Measurements from ENCODE around the gene HAND1. TPM values are rescaled to one million over a fixed set of nuclear protein-coding genes. Genes with fewer than 3 reads are reported as not detected.

Gene HAND1
- total RNA-seq, 2 experiments from 2014 or later: not detected

DNA sequence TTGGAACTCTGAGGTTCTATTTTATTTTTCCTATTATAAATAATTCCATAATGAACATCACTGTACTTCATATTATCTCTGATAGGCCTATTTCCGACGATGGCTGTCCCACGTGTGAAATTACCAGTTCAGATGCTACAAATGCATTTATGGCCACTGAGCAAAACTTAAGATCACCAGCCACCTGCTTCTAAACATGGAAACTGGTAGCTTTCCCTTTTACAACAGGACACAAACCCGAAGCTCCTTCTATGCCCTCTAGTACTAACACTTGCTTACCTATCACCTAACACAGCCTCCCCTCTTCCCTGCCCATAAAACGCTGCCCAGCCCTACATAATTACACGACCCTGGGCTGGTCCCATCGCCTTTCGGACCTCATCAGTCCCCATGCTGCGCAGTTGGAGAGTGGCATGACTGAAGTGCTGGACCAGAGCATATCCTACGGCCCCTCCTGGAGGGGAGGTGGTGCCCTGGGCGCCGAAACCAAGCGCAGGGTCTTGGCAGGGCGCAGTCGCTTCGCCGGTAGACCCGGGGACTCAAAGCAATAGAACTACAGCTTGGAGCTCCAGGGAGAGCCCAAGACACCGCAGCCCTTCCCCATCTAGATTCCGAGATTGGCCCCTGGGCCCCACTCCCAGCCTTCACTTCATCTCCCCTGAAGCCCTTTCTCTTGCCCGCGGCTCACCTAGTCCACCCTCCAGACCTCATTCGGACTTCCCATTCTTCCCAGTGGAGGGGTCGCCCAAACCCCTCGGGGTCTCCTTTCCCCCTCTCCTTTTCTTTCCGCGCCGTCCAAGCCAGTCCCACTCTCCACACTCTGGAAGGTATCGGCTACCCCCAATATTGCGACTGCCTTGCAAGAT lies 33.2 kb downstream of the HAND1 start:
- peak; percentile 29 for DNase-seq
- ChIA-PET CTCF (interaction anchor here (1.3 kb wide), 1 partner anchor 372 kb away, joined by 5 read pairs; no protein-coding TSS in a partner anchor), POLR2A (no interaction called here)
- Mint-ChIP-seq H3K4me3 (peak overlapping the region; percentile 99), H3K36me3 (peaks cover 27% of the 10 kb centered on the region), H3K9me3 (no peaks in the 10 kb centered on the region), H3K27me3 (no peaks in the 10 kb centered on the region), H3K4me1 (ENCODE audit: low read depth) (peaks cover 38% of the 10 kb centered on the region), H3K27ac (peak overlapping the region; percentile 94)
- intact Hi-C loops (cut with micrococcal nuclease): loop anchor here (1.0 to 5.0 kb wide), 3 partner anchors 313 to 414 kb away; partner anchors contain the start of genes CNOT8, FAM114A2, LARP1 and MFAP3

DNA sequence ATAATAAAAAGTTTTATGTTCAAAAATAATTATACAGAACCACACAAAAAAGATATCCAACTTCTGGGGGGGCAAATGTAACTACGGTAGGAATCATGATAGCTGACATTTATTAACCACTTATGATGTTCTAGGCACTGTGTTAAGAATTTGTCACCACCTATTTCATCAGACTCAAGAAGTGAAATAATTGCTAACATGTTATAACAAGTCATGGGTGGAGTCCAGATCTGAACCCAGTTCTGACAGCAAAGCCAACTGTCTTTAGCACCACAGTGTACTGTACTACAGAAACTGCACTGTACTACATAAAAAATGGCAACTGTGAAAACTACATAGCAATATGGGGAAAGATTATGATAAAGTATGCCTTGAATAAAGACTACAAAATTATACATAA lies 35.2 kb downstream of the HAND1 start:
- no peak overlapping the region for H3K27ac Mint-ChIP-seq
- intact Hi-C loops (cut with micrococcal nuclease): no loop called here
- H3K4me3 Mint-ChIP-seq: no peak overlapping the region
- no peaks in the 10 kb centered on the region for H3K9me3 Mint-ChIP-seq
- POLR2A ChIA-PET: no interaction called here
- peaks cover 21% of the 10 kb centered on the region for H3K4me1 Mint-ChIP-seq (ENCODE audit: low read depth)
- DNase-seq: no peak
- H3K36me3 Mint-ChIP-seq: peaks cover 44% of the 10 kb centered on the region
- H3K27me3 Mint-ChIP-seq: no peaks in the 10 kb centered on the region
- CTCF ChIA-PET: no interaction called here

GRCh38 chr5:154440540-154440939 lies 37.5 kb downstream of the HAND1 start:
- ChIA-PET CTCF (interaction anchor here (1.0 kb wide), 1 partner anchor 81 kb away, joined by 3 read pairs; no protein-coding TSS in a partner anchor), POLR2A (no interaction called here)
- peaks cover 54% of the 10 kb centered on the region for H3K36me3 Mint-ChIP-seq
- peaks cover 13% of the 10 kb centered on the region for H3K4me1 Mint-ChIP-seq (ENCODE audit: low read depth)
- no peaks in the 10 kb centered on the region for H3K27me3 Mint-ChIP-seq
- H3K27ac Mint-ChIP-seq: no peak overlapping the region
- no peak for DNase-seq
- no peak overlapping the region for H3K4me3 Mint-ChIP-seq
- H3K9me3 Mint-ChIP-seq: no peaks in the 10 kb centered on the region
- intact Hi-C loops (cut with micrococcal nuclease): no loop called here

GRCh38 chr5:154437281-154437965 lies 40.6 kb downstream of the HAND1 start:
- Mint-ChIP-seq H3K4me3 (no peak overlapping the region), H3K36me3 (peaks cover 58% of the 10 kb centered on the region)
- CTCF ChIA-PET: no interaction called here

GRCh38 chr5:154435226-154435625 lies 42.8 kb downstream of the HAND1 start:
- ChIA-PET POLR2A (no interaction called here), CTCF (no interaction called here)
- no peaks in the 10 kb centered on the region for H3K4me1 Mint-ChIP-seq (ENCODE audit: low read depth)

More at GRCh38 chr5:154437281-154437965, 40.6 kb downstream of the HAND1 start:
- H3K27me3 Mint-ChIP-seq: no peaks in the 10 kb centered on the region
- POLR2A ChIA-PET: interaction anchor here (1.1 kb wide), 1 partner anchor 9 kb away, joined by 3 read pairs; no protein-coding TSS in a partner anchor
- intact Hi-C loops (cut with micrococcal nuclease): no loop called here
- no peak overlapping the region for H3K27ac Mint-ChIP-seq
- DNase-seq: no peak
- no peaks in the 10 kb centered on the region for H3K9me3 Mint-ChIP-seq
- peaks cover 4% of the 10 kb centered on the region for H3K4me1 Mint-ChIP-seq (ENCODE audit: low read depth)

GRCh38 chr5:154430961-154431630 lies 46.9 kb downstream of the HAND1 start:
- Mint-ChIP-seq H3K4me1 (ENCODE audit: low read depth) (no peaks in the 10 kb centered on the region), H3K9me3 (no peaks in the 10 kb centered on the region), H3K27me3 (no peaks in the 10 kb centered on the region), H3K27ac (no peak overlapping the region), H3K4me3 (no peak overlapping the region), H3K36me3 (peaks cover 23% of the 10 kb centered on the region)
- DNase-seq: no peak
- intact Hi-C loops (cut with micrococcal nuclease): no loop called here
- ChIA-PET CTCF (no interaction called here), POLR2A (no interaction called here)

More at GRCh38 chr5:154435226-154435625, 42.8 kb downstream of the HAND1 start:
- Mint-ChIP-seq H3K27ac (no peak overlapping the region), H3K4me3 (no peak overlapping the region), H3K36me3 (peaks cover 42% of the 10 kb centered on the region), H3K9me3 (no peaks in the 10 kb centered on the region), H3K27me3 (no peaks in the 10 kb centered on the region)
- intact Hi-C loops (cut with micrococcal nuclease): no loop called here
- DNase-seq: no peak

GRCh38 chr5:154430466-154430865 lies 47.6 kb downstream of the HAND1 start:
- no peak overlapping the region for H3K4me3 Mint-ChIP-seq
- H3K36me3 Mint-ChIP-seq: peaks cover 18% of the 10 kb centered on the region
- intact Hi-C loops (cut with micrococcal nuclease): no loop called here
- POLR2A ChIA-PET: no interaction called here
- no peak overlapping the region for H3K27ac Mint-ChIP-seq
- H3K9me3 Mint-ChIP-seq: no peaks in the 10 kb centered on the region
- no peaks in the 10 kb centered on the region for H3K4me1 Mint-ChIP-seq (ENCODE audit: low read depth)
- CTCF ChIA-PET: interaction anchor here (0.9 kb wide), 1 partner anchor 26 kb away, joined by 4 read pairs; no protein-coding TSS in a partner anchor
- no peaks in the 10 kb centered on the region for H3K27me3 Mint-ChIP-seq
- no peak for DNase-seq

DNA sequence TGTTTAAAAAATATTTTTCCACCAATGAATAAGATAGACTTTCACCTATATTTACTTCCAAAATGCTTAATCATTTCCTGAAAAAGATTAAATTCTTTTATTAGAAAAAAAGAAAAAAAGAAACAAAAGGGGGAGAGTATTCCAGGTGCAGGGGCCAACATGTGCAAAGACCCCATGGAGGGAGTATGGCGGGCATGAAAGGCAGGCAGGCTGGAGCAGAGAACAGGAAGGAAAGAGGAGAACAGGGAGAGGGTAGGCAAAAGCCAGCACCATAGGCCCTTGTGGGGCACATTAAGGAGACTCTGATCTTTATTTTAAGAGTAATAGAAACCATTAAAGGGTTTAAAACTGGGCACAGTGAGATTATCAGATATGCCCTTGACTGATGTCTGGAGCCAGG lies 48.7 kb downstream of the HAND1 start:
- POLR2A ChIA-PET: no interaction called here
- no peaks in the 10 kb centered on the region for H3K27me3 Mint-ChIP-seq
- H3K27ac Mint-ChIP-seq: no peak overlapping the region
- CTCF ChIA-PET: no interaction called here
- no peak overlapping the region for H3K4me3 Mint-ChIP-seq
- no peaks in the 10 kb centered on the region for H3K9me3 Mint-ChIP-seq
- no peaks in the 10 kb centered on the region for H3K4me1 Mint-ChIP-seq (ENCODE audit: low read depth)
- H3K36me3 Mint-ChIP-seq: peaks cover 14% of the 10 kb centered on the region
- no peak for DNase-seq
- intact Hi-C loops (cut with micrococcal nuclease): no loop called here

GRCh38 chr5:154428208-154428607 lies 49.8 kb downstream of the HAND1 start:
- peaks cover 17% of the 10 kb centered on the region for H3K36me3 Mint-ChIP-seq
- POLR2A ChIA-PET: interaction anchor here (1.0 kb wide), 1 partner anchor 9 kb away, joined by 3 read pairs; no protein-coding TSS in a partner anchor
- no peak for DNase-seq
- CTCF ChIA-PET: no interaction called here
- no peak overlapping the region for H3K27ac Mint-ChIP-seq
- H3K4me1 Mint-ChIP-seq (ENCODE audit: low read depth): peaks cover 2% of the 10 kb centered on the region
- peaks cover 6% of the 10 kb centered on the region for H3K9me3 Mint-ChIP-seq
- no peak overlapping the region for H3K4me3 Mint-ChIP-seq
- intact Hi-C loops (cut with micrococcal nuclease): no loop called here
- no peaks in the 10 kb centered on the region for H3K27me3 Mint-ChIP-seq

Other genes with a start within 250 kb of the HAND1 start
- gene SAP30L, start 32.2 kb downstream of the HAND1 start, total RNA-seq: 10 to 100 TPM; 32.0 to 34.2 TPM

Measured in activated CD4-positive, alpha-beta memory T cell treated with anti-CD3 and anti-CD28 coated beads for 36 hours (primary cell).